Eye (tissue), 1 donor: ENCODE measurements around the gene OCA2.
"Not testable (repeated sequence)": the region's sequence is repeated elsewhere in the genome, so short reads cannot be mapped to it uniquely, and the experiment has no call there.

Experiments
- DNase-seq: peaks from one replicate; pipeline ENCODE4 v3.0.0-alpha.2; 2015

Gene OCA2

GRCh38 chr15:27993544-27993943, 105.6 kb downstream of the OCA2 start:
- no peak for DNase-seq

GRCh38 chr15:27990521-27991515, 108.3 kb downstream of the OCA2 start:
- peak; percentile 86 for DNase-seq

DNA sequence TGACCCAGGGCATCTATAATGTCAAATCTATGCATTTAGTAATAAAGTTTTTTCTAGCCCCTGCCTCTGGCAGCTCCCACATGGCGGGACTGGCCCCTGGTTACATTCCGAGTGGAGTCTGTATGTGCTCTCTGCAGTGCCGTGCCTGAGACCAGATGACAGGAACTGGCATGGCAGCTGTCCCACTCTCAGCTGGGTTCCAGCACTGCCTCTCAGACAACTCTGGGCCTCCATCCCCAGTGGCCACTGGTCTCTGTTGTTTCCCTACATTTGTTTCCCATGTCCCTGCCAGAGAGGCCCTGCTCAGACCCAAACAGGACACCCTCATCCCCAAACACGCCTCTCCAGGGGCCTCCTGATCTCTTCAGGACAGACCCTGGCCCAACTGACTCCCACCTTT, 109.3 kb downstream of the OCA2 start:
- no peak for DNase-seq

DNA sequence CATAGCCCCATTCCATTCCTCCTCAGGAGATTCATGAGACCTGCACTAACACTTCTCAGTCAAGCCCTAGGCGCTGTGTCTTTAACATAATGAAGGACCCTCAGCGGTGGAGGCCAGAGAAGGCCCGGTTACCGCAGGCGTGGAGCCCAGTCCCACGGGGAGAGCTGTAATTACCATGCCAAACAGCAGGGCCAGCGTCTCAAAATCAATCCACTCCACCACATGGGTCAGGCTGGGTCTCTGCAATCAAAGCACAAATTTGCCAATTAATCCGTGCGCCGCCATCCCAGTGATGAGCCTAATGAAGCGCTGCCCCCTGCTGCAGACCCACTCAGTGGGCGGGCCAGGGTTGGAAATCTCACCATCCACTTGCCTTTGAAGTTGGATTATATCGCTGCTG, 109.7 kb downstream of the OCA2 start:
- peak; percentile 83 for DNase-seq

DNA sequence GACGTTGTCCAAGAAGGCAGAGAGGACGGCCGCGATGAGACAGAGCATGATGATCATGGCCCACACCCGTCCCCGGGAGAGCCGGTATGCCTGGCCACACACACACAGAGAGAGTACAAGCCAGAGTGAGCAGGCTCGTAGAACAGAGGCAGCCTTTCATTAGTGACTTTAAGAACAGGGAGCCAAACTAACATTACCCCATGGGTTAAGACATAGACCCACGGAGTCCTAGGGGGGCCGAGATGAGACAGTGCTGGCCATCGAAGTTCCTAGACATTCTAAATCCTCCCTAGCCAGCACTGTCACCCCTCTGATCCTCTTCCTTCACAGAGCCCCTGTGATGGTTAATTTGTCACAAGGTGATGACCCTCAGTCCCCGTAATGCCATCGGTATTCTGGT, 114.0 kb downstream of the OCA2 start:
- no peak for DNase-seq

DNA sequence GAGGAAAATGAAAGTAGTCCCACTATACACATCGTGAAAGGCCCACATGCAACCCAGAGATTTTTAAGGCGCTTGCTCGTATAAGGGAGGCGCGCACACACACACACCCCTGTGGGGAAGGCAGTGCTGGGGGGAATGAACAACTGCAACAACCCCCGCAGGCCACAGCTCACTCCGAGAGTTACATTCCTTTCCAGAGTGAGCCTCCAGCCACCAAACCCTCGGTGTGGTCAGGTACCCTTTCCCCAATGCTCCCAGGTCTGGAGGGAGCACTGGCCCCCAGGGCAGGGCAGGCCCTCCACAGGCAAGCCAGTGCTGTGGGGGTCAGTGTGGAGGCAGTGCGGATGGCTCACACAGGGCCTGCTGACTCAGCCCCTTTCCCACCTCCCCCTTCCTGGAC, 115.6 kb downstream of the OCA2 start:
- no peak for DNase-seq

DNA sequence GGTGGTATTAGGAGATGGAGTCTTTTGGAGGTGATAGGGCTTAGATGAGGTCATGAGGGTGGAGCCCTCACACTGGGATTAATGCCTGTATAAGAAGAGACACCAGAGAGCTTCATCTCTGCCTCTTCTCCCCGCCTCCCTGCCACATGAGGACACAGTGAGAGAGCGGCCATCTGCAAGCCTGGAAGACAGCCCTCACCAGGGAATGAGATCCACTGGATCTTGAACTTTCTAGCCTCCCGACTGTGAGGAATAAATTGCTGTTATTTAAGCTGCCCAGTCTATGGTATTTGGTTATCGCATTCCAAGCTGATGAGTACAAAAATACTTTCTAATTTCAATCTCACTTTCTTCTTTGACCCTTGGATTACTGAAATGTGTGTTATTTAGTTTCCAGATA, 121.4 kb downstream of the OCA2 start:
- no peak for DNase-seq

GRCh38 chr15:27973886-27974285, 125.2 kb downstream of the OCA2 start:
- DNase-seq: no peak

GRCh38 chr15:27970661-27971392, 128.3 kb downstream of the OCA2 start:
- DNase-seq: no peak

GRCh38 chr15:27967541-27967940, 131.6 kb downstream of the OCA2 start:
- no peak for DNase-seq

DNA sequence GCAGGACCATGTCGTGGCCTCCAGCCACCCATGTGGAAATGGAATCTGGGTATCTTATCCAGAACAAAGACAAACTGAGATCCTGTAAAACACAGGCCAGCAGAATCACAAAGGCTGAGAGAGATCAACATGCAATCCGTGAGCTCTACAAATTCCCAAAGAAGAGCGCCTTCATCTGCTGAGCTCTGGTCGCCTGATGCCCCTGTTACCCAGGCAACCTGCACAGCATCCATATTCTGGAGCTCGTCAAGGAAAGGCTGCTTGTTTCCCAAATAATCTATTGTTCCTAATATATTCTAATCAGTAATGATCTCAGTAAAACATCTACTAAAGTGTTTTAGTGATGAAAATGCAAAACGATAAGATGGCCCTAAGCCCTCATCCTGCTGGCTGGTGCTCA, 133.6 kb downstream of the OCA2 start:
- no peak for DNase-seq

- no peak for DNase-seq
Observed at GRCh38 chr15:27961801-27962200, 137.3 kb downstream of the OCA2 start.

DNA sequence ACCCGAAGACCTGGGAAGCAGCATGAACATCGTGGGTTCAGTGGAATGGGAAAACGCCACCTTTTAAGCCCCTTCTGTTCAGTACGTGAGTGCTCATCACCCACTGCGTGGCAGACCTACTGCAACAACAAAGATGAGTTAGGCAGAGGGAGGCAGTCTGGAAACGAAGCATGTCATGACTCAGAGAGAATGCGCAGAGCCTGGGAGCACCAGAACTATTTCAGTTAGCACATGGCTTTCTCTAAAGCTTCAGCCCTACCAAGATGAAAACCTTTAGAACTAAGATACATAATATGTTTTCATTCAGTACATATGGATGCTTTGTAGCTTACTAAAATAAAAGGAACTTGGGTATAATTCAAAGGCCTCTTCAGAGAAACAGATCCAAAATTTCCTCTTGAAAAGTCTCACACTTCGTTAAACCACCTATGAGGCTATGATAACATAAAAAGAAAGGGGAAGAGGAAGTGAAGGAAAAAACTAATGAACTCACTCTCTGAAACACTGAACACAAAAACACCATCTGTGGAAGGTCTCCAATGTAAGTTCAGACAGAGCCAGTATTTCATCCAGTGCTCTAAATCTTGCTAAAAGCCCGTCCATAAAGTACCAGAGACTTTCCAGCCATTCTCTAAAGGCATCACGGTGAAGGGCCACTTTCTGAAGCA, 140.1 kb downstream of the OCA2 start:
- no peak for DNase-seq

DNA sequence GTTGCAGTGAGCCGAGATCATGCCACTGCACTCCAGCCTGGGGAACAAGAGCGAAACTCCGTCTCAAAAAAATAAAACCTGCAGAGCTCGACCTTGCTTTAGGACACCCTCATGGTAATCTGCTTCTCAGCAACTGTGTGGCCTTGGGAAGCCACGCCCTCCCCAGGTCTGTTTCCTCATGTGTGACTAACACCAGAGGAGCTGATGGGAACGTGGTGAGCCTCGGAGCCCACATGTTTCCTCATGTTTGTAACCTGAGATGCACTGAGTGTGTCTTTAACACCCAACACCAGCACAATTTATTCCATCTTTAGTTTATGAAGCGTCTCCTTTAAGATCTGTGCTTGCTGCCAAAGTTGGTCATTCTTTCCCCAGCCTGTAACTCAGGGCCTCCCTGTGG, 142.8 kb downstream of the OCA2 start:
- DNase-seq: no peak

- no peak for DNase-seq
Observed at GRCh38 chr15:27955087-27955486, 144.0 kb downstream of the OCA2 start.

DNA sequence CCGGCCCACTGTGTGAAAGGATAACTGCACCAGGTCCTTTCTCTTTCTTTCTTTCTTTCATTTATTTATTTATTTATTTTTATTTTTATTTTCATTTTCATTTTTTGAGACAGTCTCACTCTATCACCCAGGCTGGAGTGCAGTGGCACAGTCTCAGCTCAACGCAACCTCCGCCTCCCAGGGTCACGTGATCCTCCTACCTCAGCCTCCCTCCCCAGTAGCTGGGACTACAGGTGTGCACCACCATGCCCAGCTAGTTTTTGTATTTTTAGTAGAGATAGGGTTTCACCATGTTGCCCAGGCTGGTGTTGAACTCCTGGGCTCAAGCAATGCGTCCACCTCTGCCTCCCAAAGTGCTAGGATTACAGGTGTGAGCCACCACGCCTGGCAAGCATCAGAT, 146.5 kb downstream of the OCA2 start:
- not testable (repeated sequence) for DNase-seq

GRCh38 chr15:27951191-27951890, 147.8 kb downstream of the OCA2 start:
- no peak for DNase-seq

DNA sequence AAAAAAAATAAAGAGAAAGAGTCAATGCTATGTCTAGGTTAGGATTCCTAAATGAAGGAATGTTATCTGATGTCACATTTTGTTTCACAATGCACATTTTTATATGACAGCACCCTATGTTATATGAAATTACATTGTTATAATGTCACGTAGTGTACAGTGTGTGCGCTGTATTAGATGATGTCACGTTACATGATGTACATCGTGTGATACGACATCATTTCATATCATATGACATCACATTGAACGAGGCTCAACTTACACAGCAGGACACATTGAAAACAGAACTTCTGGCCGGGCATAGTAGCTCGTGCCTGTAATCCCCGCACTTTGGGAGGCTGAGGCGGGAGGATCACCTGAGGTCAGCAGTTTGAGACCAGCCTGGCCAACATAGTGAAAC, 150.0 kb downstream of the OCA2 start:
- no peak for DNase-seq

- no peak for DNase-seq
Observed at GRCh38 chr15:27939246-27939645, 159.9 kb downstream of the OCA2 start.

DNA sequence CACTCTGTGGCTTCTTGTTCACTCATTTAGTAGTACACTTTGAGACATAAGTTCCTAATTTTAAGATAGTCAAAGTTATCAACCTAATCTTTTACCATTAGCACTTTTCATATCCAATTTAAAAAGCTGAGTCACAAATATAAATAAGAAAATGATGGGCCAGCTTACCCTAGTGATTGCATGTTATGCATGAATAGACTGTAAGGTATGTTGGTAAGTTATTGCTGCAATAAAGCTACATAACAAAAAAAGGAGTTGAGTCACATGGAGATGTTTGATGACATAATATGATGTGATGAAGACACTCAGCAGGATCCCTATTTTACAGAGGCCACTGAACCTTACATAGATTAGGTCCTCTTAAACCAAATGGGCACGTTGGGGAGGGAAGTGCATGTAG, 161.3 kb downstream of the OCA2 start:
- DNase-seq: no peak

GRCh38 chr15:27936164-27936563, 163.0 kb downstream of the OCA2 start:
- DNase-seq: no peak

- no peak for DNase-seq
Observed at GRCh38 chr15:27935328-27935727, 163.8 kb downstream of the OCA2 start.

DNA sequence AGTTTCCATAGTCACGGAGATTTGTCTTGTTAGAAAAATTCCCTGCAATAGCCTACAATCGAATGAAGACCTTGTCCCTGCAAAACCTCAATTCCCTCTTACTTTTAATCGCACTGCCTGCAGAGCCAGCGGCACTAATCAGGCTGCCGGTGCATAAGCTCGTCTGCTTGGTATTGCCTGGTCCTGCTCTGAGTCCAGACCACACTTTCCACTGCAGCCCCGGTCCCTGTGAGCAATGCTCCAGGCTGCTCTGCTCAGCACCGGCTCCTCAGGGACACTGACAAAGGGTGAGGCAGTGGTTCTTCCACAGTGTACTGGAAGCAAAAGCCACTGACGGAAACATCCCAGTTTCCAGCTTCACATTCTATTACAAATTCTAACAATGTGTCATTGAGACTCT, 164.3 kb downstream of the OCA2 start:
- DNase-seq: no peak
